GM12875 (cell line): ENCODE results near the gene ADAMTSL1.

ENCODE experiments used
- H3K4me3 ChIP-seq: one replicate; pipeline ENCODE4 v1.5.1; 2011; ENCODE audit warnings: low read depth, low read length, control low read depth
- TF ChIP-seq, protein P1 (sequence below): IDR thresholded peaks from 2 replicates; pipeline ENCODE4 v1.5.1; 2011; ENCODE audit warnings: low read depth, mild to moderate bottlenecking, control low read depth, inconsistent platforms, low read length, moderate library complexity, borderline replicate concordance; ENCODE audit not compliant: insufficient read depth

The ADAMTSL1 gene

GRCh38 chr9:18516965-18517364 lies 43.0 kb downstream of the ADAMTSL1 start:
- H3K4me3 ChIP-seq: no peak overlapping the region
- TF ChIP-seq, protein P1, sequence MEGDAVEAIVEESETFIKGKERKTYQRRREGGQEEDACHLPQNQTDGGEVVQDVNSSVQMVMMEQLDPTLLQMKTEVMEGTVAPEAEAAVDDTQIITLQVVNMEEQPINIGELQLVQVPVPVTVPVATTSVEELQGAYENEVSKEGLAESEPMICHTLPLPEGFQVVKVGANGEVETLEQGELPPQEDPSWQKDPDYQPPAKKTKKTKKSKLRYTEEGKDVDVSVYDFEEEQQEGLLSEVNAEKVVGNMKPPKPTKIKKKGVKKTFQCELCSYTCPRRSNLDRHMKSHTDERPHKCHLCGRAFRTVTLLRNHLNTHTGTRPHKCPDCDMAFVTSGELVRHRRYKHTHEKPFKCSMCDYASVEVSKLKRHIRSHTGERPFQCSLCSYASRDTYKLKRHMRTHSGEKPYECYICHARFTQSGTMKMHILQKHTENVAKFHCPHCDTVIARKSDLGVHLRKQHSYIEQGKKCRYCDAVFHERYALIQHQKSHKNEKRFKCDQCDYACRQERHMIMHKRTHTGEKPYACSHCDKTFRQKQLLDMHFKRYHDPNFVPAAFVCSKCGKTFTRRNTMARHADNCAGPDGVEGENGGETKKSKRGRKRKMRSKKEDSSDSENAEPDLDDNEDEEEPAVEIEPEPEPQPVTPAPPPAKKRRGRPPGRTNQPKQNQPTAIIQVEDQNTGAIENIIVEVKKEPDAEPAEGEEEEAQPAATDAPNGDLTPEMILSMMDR: no peak

GRCh38 chr9:18520416-18521047 lies 46.6 kb downstream of the ADAMTSL1 start:
- TF ChIP-seq, protein P1: no peak

DNA sequence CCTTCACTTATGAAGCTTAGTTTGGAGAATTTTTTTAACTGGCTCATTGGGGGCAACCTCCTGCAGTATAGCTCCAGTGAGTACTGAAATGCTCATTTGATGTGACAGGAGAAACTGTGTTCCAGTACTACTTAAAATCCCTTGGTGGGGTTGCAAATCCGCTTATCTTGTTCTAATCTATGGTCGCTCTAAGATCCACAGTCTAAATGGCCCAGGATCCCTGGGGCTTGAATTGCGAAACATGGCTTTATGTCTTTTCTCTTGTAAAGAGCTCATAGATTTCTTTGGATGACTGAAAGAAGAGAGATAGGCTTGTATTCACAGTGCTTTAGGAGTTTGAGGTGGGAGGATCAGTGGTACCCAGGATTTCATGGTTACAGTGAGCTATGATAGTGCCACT lies 52.7 kb downstream of the ADAMTSL1 start:
- TF ChIP-seq, protein P1: no peak
- H3K4me3 ChIP-seq: no peak overlapping the region

More at GRCh38 chr9:18520416-18521047, 46.6 kb downstream of the ADAMTSL1 start:
- no peak overlapping the region for H3K4me3 ChIP-seq

DNA sequence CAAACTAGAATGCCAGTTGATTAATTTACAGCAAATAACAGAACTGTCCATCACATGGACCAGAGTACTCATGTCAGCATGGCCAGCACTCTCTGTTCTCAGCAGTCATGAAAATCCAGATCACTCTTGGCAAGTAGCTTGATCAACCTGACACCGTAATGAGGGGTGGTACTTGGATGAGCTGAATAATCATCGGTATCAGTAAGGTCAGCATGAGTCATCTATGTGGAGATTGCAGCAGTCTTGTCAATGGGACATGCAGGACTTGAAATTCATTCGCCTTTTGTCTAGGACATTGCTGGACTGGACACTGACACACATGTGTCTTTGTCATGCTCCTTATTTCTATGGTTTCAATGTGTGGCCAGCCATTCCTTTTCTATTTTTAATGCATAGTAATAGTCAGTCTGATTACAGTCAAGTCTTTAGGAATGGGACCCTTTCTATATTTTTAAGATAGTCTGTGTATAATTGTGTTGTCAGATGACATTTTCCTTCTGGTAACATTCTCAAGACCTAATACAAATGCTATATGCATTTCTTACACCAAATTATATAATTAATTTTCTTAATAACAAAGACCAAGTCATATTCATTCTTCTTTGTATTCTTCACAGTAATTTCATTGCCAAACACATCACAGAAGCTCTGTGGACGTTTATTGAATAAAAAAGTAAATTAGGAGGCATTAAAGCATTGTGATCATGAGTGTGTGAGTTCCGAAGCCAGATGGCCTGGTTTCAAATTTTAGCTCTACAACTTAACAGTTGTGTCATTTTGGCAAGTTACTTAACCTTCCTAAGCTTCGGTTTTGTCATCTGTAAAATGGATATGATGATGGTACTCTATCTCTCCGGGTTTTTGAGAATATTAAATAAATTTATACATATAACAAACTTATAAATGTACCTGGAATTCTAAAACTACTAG lies 57.4 kb downstream of the ADAMTSL1 start:
- TF ChIP-seq, protein P1: no peak

DNA sequence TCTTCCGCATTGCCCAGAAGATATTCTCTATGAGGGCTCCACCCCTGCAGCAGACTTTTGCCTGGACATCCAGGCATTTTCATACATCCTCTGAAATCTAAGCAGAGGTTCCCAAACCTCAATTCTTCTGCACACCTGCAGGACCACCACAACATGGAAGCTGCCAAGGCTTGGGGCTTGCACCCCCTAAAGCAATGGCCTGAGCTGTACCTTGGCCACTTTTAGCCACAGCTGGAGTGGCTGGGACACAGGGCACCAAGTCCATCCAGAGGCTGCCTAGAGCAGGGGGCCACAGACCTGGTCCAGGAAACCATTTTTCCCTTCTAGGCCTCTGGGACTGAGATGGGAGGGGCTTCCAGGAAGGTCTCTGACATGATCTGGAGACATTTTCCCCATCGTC lies 60.7 kb downstream of the ADAMTSL1 start:
- TF ChIP-seq, protein P1: no peak
- H3K4me3 ChIP-seq: no peak overlapping the region

More for the DNA sequence above, 57.4 kb downstream of the ADAMTSL1 start:
- no peak overlapping the region for H3K4me3 ChIP-seq

DNA sequence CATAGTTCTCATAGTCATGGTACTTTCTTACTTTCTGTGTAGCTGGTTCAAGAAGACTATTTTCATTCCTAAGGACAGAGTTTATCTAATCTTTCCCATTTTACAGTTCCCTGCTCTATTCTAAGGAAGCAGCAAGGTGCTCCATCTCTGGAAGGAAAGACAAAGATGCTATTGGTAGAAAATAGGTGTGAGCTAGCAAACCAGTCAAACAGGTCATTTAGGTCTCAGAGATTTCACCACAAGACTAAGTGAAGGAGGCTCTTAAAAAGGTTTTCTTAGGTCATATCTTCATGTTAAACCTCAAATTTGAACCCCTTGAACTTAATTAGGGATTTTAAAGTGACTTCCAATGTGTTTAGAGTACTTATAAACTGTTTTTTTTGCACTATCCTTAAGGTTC lies 62.6 kb downstream of the ADAMTSL1 start:
- H3K4me3 ChIP-seq: no peak overlapping the region
- TF ChIP-seq, protein P1: no peak
